ENCODE results near the gene MKKS.

- TF ChIP-seq, protein P1, sequence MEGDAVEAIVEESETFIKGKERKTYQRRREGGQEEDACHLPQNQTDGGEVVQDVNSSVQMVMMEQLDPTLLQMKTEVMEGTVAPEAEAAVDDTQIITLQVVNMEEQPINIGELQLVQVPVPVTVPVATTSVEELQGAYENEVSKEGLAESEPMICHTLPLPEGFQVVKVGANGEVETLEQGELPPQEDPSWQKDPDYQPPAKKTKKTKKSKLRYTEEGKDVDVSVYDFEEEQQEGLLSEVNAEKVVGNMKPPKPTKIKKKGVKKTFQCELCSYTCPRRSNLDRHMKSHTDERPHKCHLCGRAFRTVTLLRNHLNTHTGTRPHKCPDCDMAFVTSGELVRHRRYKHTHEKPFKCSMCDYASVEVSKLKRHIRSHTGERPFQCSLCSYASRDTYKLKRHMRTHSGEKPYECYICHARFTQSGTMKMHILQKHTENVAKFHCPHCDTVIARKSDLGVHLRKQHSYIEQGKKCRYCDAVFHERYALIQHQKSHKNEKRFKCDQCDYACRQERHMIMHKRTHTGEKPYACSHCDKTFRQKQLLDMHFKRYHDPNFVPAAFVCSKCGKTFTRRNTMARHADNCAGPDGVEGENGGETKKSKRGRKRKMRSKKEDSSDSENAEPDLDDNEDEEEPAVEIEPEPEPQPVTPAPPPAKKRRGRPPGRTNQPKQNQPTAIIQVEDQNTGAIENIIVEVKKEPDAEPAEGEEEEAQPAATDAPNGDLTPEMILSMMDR (IDR thresholded peaks at IDR 0.05), result no peak
- TF ChIP-seq JUN (CRISPR knock-in tag; IDR thresholded peaks at IDR 0.05), result no peak
- no peak for TF ChIP-seq ZBTB43 (CRISPR knock-in tag; IDR thresholded peaks at IDR 0.05)
- TF ChIP-seq USF2 (CRISPR knock-in tag; IDR thresholded peaks at IDR 0.05), result no peak
- no peak for TF ChIP-seq MYBL2 (CRISPR knock-in tag; IDR thresholded peaks at IDR 0.05)
- no peak for TF ChIP-seq ZNF121 (CRISPR knock-in tag; IDR thresholded peaks at IDR 0.05)
- TF ChIP-seq ERG (CRISPR knock-in tag; IDR thresholded peaks at IDR 0.05), result no peak
- no peak for TF ChIP-seq ZNF138 (CRISPR knock-in tag; conservative IDR thresholded peaks at IDR 0.05)
- no peak for TF ChIP-seq TEAD1 (CRISPR knock-in tag; IDR thresholded peaks at IDR 0.05)
- TF ChIP-seq ARID4B (CRISPR knock-in tag; IDR thresholded peaks at IDR 0.05; ENCODE audit: borderline replicate concordance), result no peak
- no peak for TF ChIP-seq FOXP1 (CRISPR knock-in tag; IDR thresholded peaks at IDR 0.05; ENCODE audit: borderline replicate concordance)
- TF ChIP-seq ZNF512 (CRISPR knock-in tag; IDR thresholded peaks at IDR 0.05; ENCODE audit: borderline replicate concordance), result no peak
- no peak for TF ChIP-seq SMAD3 (CRISPR knock-in tag; IDR thresholded peaks at IDR 0.05; ENCODE audit: borderline replicate concordance)
- TF ChIP-seq KAT7 (CRISPR knock-in tag; IDR thresholded peaks at IDR 0.05; ENCODE audit: borderline replicate concordance), result no peak
These were observed 14.5 kb upstream of the MKKS start for GRCh38 chr20:10448270-10449156.

All from WTC11 (cell line).